Measurements from ENCODE around the gene HOXA5. TPM values are rescaled to one million over a fixed set of nuclear protein-coding genes. Genes with fewer than 3 reads are reported as not detected.

Gene HOXA5
- total RNA-seq, 1 experiment from 2014 or later = not detected

- H2BK5ac ChIP-seq (ENCODE audit: insufficient read length, low read length) = no peak overlapping the region
- no peaks in the 10 kb centered on the region for H3K4me1 ChIP-seq (ENCODE audit: insufficient read depth, low read length)
- peaks cover 6 to 28% of the 10 kb centered on the region in 2 experiments; a peak in 4 of 5 replicates for H3K9me3 Mint-ChIP-seq
- peaks cover 3 to 7% of the 10 kb centered on the region in 2 experiments for H3K4me1 Mint-ChIP-seq
- H3K36me3 Mint-ChIP-seq (ENCODE audit: insufficient read depth in 1 of 3, low read depth in 3 of 3) = no peaks in the 10 kb centered on the region; a peak in 2 of 7 replicates
- no peak overlapping the region for H3K27ac ChIP-seq (ENCODE audit: insufficient read length, low read depth, low read length)
- no peak overlapping the region for H3K18ac ChIP-seq (ENCODE audit: insufficient read length, low read depth, low read length)
- H3K27me3 Mint-ChIP-seq (ENCODE audit: low read depth) = peaks cover 98% of the 10 kb centered on the region
- H3T11ph ChIP-seq (ENCODE audit: low read length) = no peak overlapping the region
- peaks cover 98% of the 10 kb centered on the region for H3K27me3 ChIP-seq (ENCODE audit: insufficient read depth, low read length)
- H4K20me1 ChIP-seq (ENCODE audit: control insufficient read depth, insufficient read depth, insufficient read length) = no peaks in the 10 kb centered on the region
- no peak overlapping the region for H2BK12ac ChIP-seq (ENCODE audit: insufficient read length, low read depth, low read length)
- no peak overlapping the region for H3K56ac ChIP-seq (ENCODE audit: insufficient read length, low read depth, low read length)
- no peak overlapping the region for H4K91ac ChIP-seq (ENCODE audit: insufficient read length, low read depth, low read length)
- no peak overlapping the region for H3K4ac ChIP-seq (ENCODE audit: low read depth, low read length)
- H2AFZ ChIP-seq (ENCODE audit: low read length) = no peak overlapping the region
- no peak overlapping the region for H3K23ac ChIP-seq (ENCODE audit: insufficient read length, low read depth, low read length)
- H3K79me1 ChIP-seq (ENCODE audit: insufficient read depth, low read depth, low read length, poor library complexity, severe bottlenecking) = no peaks in the 10 kb centered on the region
- no peak overlapping the region for H4K8ac ChIP-seq (replicated peaks; ENCODE audit: insufficient read length, low read depth, low read length)
- no peaks in the 10 kb centered on the region for H3K23me2 ChIP-seq (ENCODE audit: insufficient read length, low read depth, low read length, poor library complexity, severe bottlenecking)
- no peaks in the 10 kb centered on the region for H3K9me3 ChIP-seq (ENCODE audit: control insufficient read depth, low read depth, low read length)
- no peak overlapping the region for H3K14ac ChIP-seq (ENCODE audit: insufficient read depth, low read length)
- no peak overlapping the region for H2AK5ac ChIP-seq (ENCODE audit: insufficient read length, low read length)
- peak; percentile 36 for DNase-seq
- H3K79me2 ChIP-seq (ENCODE audit: insufficient read depth, low read length) = no peaks in the 10 kb centered on the region
- no peak overlapping the region for H2BK20ac ChIP-seq (ENCODE audit: low read depth, low read length, poor library complexity, severe bottlenecking)
- H3K27ac Mint-ChIP-seq = no peak overlapping the region
- TF ChIP-seq CTCF (conservative IDR thresholded peaks at IDR 0.05) = no peak
- H3K4me3 Mint-ChIP-seq = peak overlapping the region in 1 of 2 experiments; percentile 55; a peak in 2 of 5 replicates
- H2BK15ac ChIP-seq (ENCODE audit: low read depth, low read length) = no peak overlapping the region
- no peak overlapping the region for H2BK120ac ChIP-seq (ENCODE audit: low read depth, low read length, poor library complexity, severe bottlenecking)
- no CpG with 5 or more reads among the region's 12 CpGs for WGBS (ENCODE audit: extremely low coverage, insufficient read length, low lambda C conversion rate)
- H4K5ac ChIP-seq (ENCODE audit: insufficient read length, low read depth, low read length) = no peak overlapping the region
- H3K4me2 ChIP-seq (ENCODE audit: insufficient read depth, insufficient read length, low read length) = no peak overlapping the region
- no peak overlapping the region for H3K9ac ChIP-seq (ENCODE audit: extremely low read depth, insufficient read length, low read length)
Observed at GRCh38 chr7:27174874-27175625, 31.6 kb upstream of the HOXA5 start.

Measured in H9 (cell line).